HG02938 (cell line): ENCODE data around the gene SDK1.

Source experiments
- ATAC-seq: cut with Tn5 transposase; IDR thresholded peaks from one replicate; pipeline ENCODE4 v1.9.1; 2021; ENCODE audit warnings: mild to moderate bottlenecking, moderate library complexity; ENCODE audit not compliant: unreplicated experiment

Gene SDK1

GRCh38 chr7:3300651-3301448 is at the start of gene SDK1:
TSS of gene SDK1 (plus strand) at chr7:3301252. CDS start at chr7:3301587, 335 bp downstream.
- peak; percentile 77 for ATAC-seq

GRCh38 chr7:3254718-3255117 is 46.3 kb upstream of the SDK1 start:
- ATAC-seq = no peak

- ATAC-seq = no peak
Measured at GRCh38 chr7:3259711-3260400, 41.2 kb upstream of the SDK1 start.

GRCh38 chr7:3260401-3260715 is 40.7 kb upstream of the SDK1 start:
- no peak for ATAC-seq

- no peak for ATAC-seq
Measured at GRCh38 chr7:3264693-3265339, 36.2 kb upstream of the SDK1 start.

- ATAC-seq = no peak
Measured at GRCh38 chr7:3265388-3265787, 35.7 kb upstream of the SDK1 start.

- no peak for ATAC-seq
Measured at GRCh38 chr7:3266240-3266639, 34.8 kb upstream of the SDK1 start.

GRCh38 chr7:3267966-3268690 is 32.9 kb upstream of the SDK1 start:
- ATAC-seq = no peak

GRCh38 chr7:3270362-3270761 is 30.7 kb upstream of the SDK1 start:
- ATAC-seq = no peak

GRCh38 chr7:3271298-3271697 is 29.8 kb upstream of the SDK1 start:
- no peak for ATAC-seq

GRCh38 chr7:3272691-3273141 is 28.3 kb upstream of the SDK1 start:
- no peak for ATAC-seq

- no peak for ATAC-seq
Measured at GRCh38 chr7:3274131-3274530, 26.9 kb upstream of the SDK1 start.

- ATAC-seq = no peak
Measured at GRCh38 chr7:3277604-3278572, 23.2 kb upstream of the SDK1 start.

GRCh38 chr7:3279147-3279818 is 21.8 kb upstream of the SDK1 start:
- ATAC-seq = no peak

GRCh38 chr7:3280445-3280844 is 20.6 kb upstream of the SDK1 start:
- ATAC-seq = no peak

GRCh38 chr7:3280946-3281656 is 20.0 kb upstream of the SDK1 start:
- ATAC-seq = no peak

- ATAC-seq = no peak
Measured at GRCh38 chr7:3282457-3282856, 18.6 kb upstream of the SDK1 start.

- no peak for ATAC-seq
Measured at GRCh38 chr7:3283130-3283704, 17.8 kb upstream of the SDK1 start.

GRCh38 chr7:3285652-3286051 is 15.4 kb upstream of the SDK1 start:
- ATAC-seq = no peak
